Measurements from ENCODE around the gene INHBC. TPM values are rescaled to one million over a fixed set of nuclear protein-coding genes. Genes with fewer than 3 reads are reported as not detected.

Gene INHBC
- total RNA-seq, 1 experiment from 2014 or later = not detected

- H3K36me3 ChIP-seq (ENCODE audit: low read depth, low read length) = no peaks in the 10 kb centered on the region
- H3K9me3 ChIP-seq (ENCODE audit: low read length) = no peaks in the 10 kb centered on the region
- no peaks in the 10 kb centered on the region for H3K4me1 ChIP-seq (ENCODE audit: insufficient read depth, low read length)
- DNase-seq (no peak), ATAC-seq (no peak)
- no peak overlapping the region for H3K9ac ChIP-seq (ENCODE audit: low read length)
- TF ChIP-seq, protein P1, sequence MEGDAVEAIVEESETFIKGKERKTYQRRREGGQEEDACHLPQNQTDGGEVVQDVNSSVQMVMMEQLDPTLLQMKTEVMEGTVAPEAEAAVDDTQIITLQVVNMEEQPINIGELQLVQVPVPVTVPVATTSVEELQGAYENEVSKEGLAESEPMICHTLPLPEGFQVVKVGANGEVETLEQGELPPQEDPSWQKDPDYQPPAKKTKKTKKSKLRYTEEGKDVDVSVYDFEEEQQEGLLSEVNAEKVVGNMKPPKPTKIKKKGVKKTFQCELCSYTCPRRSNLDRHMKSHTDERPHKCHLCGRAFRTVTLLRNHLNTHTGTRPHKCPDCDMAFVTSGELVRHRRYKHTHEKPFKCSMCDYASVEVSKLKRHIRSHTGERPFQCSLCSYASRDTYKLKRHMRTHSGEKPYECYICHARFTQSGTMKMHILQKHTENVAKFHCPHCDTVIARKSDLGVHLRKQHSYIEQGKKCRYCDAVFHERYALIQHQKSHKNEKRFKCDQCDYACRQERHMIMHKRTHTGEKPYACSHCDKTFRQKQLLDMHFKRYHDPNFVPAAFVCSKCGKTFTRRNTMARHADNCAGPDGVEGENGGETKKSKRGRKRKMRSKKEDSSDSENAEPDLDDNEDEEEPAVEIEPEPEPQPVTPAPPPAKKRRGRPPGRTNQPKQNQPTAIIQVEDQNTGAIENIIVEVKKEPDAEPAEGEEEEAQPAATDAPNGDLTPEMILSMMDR (conservative IDR thresholded peaks at IDR 0.05; ENCODE audit: low read depth, low read length) = no peak
- no peak for TF ChIP-seq EZH2 (IDR thresholded peaks at IDR 0.05; ENCODE audit: low read length, unreplicated experiment)
- TF ChIP-seq EZH2phosphoT487 (IDR thresholded peaks at IDR 0.05; ENCODE audit: borderline replicate concordance, low read length) = no peak
- ChIA-PET POLR2A (ENCODE audit: unreplicated experiment) (no interaction called here), CTCF (interaction anchor here (1.0 kb wide), 1 partner anchor 10 kb away, joined by 3 read pairs; the partner anchor contains the start of gene GLI1)
- intact Hi-C loops (cut with micrococcal nuclease) = no loop called here
- H3F3A ChIP-seq (ENCODE audit: low read length, unreplicated experiment) = no peaks in the 10 kb centered on the region
- no peak overlapping the region for H2AFZ ChIP-seq (ENCODE audit: low read length)
- H3K27ac ChIP-seq (ENCODE audit: low read length) = no peak overlapping the region
- BruUV-seq (replicated peaks) = no TSS peak
- H3K79me2 ChIP-seq (ENCODE audit: low read length) = no peaks in the 10 kb centered on the region
- no peak overlapping the region for H3K4me2 ChIP-seq (ENCODE audit: low read length)
- H3K27me3 ChIP-seq (ENCODE audit: low read length) = peaks cover 77% of the 10 kb centered on the region
- no peaks in the 10 kb centered on the region for H3K9me2 ChIP-seq (replicated peaks; ENCODE audit: low read length)
- no peak overlapping the region for H3K4me3 ChIP-seq (ENCODE audit: low read length)
- no peaks in the 10 kb centered on the region for H4K20me1 ChIP-seq (ENCODE audit: low read length)
These were observed 34.9 kb downstream of the INHBC start for GRCh38 chr12:57469296-57470164.

DNA sequence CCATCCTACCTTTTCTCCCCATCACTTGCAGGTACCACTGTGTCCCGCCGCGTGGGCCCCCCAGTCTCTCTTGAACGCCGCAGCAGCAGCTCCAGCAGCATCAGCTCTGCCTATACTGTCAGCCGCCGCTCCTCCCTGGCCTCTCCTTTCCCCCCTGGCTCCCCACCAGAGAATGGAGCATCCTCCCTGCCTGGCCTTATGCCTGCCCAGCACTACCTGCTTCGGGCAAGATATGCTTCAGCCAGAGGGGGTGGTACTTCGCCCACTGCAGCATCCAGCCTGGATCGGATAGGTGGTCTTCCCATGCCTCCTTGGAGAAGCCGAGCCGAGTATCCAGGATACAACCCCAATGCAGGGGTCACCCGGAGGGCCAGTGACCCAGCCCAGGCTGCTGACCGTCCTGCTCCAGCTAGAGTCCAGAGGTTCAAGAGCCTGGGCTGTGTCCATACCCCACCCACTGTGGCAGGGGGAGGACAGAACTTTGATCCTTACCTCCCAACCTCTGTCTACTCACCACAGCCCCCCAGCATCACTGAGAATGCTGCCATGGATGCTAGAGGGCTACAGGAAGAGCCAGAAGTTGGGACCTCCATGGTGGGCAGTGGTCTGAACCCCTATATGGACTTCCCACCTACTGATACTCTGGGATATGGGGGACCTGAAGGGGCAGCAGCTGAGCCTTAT, 35.8 kb downstream of the INHBC start:
- no TSS peak for BruUV-seq (replicated peaks)
- Histone ChIP-seq H3K79me2 (ENCODE audit: low read length) (no peaks in the 10 kb centered on the region), H3K4me2 (ENCODE audit: low read length) (no peak overlapping the region)

DNA sequence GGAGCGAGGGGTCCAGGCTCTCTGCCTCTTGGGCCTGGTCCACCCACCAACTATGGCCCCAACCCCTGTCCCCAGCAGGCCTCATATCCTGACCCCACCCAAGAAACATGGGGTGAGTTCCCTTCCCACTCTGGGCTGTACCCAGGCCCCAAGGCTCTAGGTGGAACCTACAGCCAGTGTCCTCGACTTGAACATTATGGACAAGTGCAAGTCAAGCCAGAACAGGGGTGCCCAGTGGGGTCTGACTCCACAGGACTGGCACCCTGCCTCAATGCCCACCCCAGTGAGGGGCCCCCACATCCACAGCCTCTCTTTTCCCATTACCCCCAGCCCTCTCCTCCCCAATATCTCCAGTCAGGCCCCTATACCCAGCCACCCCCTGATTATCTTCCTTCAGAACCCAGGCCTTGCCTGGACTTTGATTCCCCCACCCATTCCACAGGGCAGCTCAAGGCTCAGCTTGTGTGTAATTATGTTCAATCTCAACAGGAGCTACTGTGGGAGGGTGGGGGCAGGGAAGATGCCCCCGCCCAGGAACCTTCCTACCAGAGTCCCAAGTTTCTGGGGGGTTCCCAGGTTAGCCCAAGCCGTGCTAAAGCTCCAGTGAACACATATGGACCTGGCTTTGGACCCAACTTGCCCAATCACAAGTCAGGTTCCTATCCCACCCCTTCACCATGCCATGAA, 36.5 kb downstream of the INHBC start:
- Histone ChIP-seq H3K4me3 (ENCODE audit: low read length) (no peak overlapping the region), H3K9me2 (replicated peaks; ENCODE audit: low read length) (no peaks in the 10 kb centered on the region), H3F3A (ENCODE audit: low read length, unreplicated experiment) (no peaks in the 10 kb centered on the region), H3K9me3 (ENCODE audit: low read length) (no peaks in the 10 kb centered on the region), H3K4me1 (ENCODE audit: insufficient read depth, low read length) (no peaks in the 10 kb centered on the region), H3K27me3 (ENCODE audit: low read length) (peaks cover 77% of the 10 kb centered on the region), H3K4me2 (ENCODE audit: low read length) (no peak overlapping the region), H2AFZ (ENCODE audit: low read length) (no peak overlapping the region), H3K9ac (ENCODE audit: low read length) (no peak overlapping the region), H3K36me3 (ENCODE audit: low read depth, low read length) (no peaks in the 10 kb centered on the region), H4K20me1 (ENCODE audit: low read length) (no peaks in the 10 kb centered on the region), H3K79me2 (ENCODE audit: low read length) (no peaks in the 10 kb centered on the region), H3K27ac (ENCODE audit: low read length) (no peak overlapping the region)
- DNase-seq (no peak), ATAC-seq (no peak)
- TF ChIP-seq EZH2 (IDR thresholded peaks at IDR 0.05; ENCODE audit: low read length, unreplicated experiment) (no peak), EZH2phosphoT487 (IDR thresholded peaks at IDR 0.05; ENCODE audit: borderline replicate concordance, low read length) (no peak)
- intact Hi-C loops (cut with micrococcal nuclease) = no loop called here
- BruUV-seq (replicated peaks) = no TSS peak
- POLR2A ChIA-PET (ENCODE audit: unreplicated experiment) = no interaction called here
- CTCF ChIA-PET = no interaction called here

More for the DNA sequence above, 35.8 kb downstream of the INHBC start:
- Histone ChIP-seq H2AFZ (ENCODE audit: low read length) (no peak overlapping the region), H3K9me3 (ENCODE audit: low read length) (no peaks in the 10 kb centered on the region), H3K9ac (ENCODE audit: low read length) (no peak overlapping the region), H3F3A (ENCODE audit: low read length, unreplicated experiment) (no peaks in the 10 kb centered on the region), H3K27me3 (ENCODE audit: low read length) (peaks cover 77% of the 10 kb centered on the region), H3K4me3 (ENCODE audit: low read length) (no peak overlapping the region), H3K9me2 (replicated peaks; ENCODE audit: low read length) (no peaks in the 10 kb centered on the region), H4K20me1 (ENCODE audit: low read length) (no peaks in the 10 kb centered on the region), H3K27ac (ENCODE audit: low read length) (no peak overlapping the region), H3K36me3 (ENCODE audit: low read depth, low read length) (no peaks in the 10 kb centered on the region), H3K4me1 (ENCODE audit: insufficient read depth, low read length) (no peaks in the 10 kb centered on the region)
- POLR2A ChIA-PET (ENCODE audit: unreplicated experiment) = no interaction called here
- no peak for TF ChIP-seq EZH2 (IDR thresholded peaks at IDR 0.05; ENCODE audit: low read length, unreplicated experiment)
- intact Hi-C loops (cut with micrococcal nuclease) = no loop called here
- ATAC-seq (no peak), DNase-seq (no peak)
- CTCF ChIA-PET = no interaction called here

All from PC-3 (cell line).